NCI-H524 treated with DMSO at 0.1 percent for 48 hours (cell line): ENCODE measurements around the gene ANKS6.

Experiments
- DNase-seq: peaks from one replicate; lab custom pipeline; 2025; lab: John Stamatoyannopoulos, UW

The ANKS6 gene

GRCh38 chr9:98796364-98797101 lies at the start of gene ANKS6:
TSS of gene ANKS6 (minus strand) at chr9:98796555. CDS start at chr9:98796491, 64 bp downstream.
- DNase-seq: no peak

DNA sequence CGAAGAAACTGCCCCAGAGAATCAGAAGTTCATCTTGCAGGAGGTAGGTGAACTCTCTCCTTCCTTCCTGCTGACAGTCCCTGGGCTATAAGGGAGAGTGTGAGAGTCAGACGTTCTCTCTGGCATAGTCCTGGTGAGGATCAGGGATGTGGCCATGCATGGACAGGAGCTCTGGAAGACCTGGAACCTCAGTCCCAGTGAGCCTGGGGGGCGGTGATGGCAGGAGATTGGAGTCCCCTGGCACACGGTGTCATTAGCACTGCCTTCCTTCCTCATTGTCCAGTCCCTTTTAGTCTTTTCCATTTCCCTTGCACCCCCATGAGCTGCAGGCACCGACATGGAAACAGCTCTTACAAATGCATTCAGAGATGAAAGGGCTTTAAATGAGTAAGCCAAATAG lies 49.7 kb upstream of the ANKS6 start:
- DNase-seq: no peak

- no peak for DNase-seq
Measured at GRCh38 chr9:98842510-98842909, 46.2 kb upstream of the ANKS6 start.

DNA sequence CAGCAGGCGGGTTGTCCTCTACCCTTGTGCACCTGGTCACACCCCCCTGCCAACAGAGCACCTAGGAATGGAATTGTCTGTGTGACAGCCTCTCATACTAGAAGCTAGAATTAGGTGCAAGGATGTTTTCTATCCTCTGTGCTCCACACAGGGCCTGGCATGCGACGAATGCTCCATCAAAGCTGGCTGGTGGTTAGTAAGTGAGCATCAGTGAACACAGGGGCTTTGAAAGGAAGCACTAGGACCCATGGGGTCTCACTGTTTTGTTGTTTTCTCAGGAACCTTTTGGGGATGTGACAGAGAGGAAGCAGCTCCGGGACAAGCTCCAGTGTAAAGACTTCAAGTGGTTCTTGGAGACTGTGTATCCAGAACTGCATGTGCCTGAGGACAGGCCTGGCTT lies 43.4 kb upstream of the ANKS6 start:
- DNase-seq: no peak

DNA sequence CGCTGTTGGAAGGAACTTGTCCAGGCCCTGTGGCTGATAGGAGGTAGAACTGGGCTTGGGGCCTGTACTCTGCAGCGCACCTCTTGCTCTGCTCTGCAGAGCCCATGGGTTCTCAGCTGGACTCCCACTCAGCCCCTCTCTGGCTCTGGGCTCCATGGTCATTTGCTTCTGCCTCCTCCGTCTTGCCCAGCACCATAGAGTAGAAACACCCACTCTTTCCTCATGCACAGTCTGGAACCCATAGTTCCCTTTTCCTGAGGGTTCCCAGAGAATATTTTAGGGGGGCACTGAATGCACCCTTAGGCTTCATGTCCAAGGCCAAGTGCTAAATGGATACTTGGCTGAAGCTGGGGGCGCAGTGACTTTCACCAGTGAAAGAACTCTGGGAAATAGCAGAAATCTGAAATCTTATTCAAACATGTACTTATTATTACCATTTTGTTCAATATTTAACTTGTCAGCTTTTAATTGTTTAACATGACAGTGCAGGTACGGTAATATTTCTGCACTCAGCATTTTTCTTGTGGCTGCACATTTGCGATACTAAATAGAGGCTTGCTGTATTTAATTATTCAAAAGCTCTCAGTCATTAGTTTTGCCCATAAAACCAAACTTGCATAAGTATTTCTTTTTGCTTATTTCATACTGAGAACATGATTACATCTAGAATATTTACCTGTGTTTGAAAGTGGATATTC lies 42.7 kb upstream of the ANKS6 start:
- DNase-seq: no peak

DNA sequence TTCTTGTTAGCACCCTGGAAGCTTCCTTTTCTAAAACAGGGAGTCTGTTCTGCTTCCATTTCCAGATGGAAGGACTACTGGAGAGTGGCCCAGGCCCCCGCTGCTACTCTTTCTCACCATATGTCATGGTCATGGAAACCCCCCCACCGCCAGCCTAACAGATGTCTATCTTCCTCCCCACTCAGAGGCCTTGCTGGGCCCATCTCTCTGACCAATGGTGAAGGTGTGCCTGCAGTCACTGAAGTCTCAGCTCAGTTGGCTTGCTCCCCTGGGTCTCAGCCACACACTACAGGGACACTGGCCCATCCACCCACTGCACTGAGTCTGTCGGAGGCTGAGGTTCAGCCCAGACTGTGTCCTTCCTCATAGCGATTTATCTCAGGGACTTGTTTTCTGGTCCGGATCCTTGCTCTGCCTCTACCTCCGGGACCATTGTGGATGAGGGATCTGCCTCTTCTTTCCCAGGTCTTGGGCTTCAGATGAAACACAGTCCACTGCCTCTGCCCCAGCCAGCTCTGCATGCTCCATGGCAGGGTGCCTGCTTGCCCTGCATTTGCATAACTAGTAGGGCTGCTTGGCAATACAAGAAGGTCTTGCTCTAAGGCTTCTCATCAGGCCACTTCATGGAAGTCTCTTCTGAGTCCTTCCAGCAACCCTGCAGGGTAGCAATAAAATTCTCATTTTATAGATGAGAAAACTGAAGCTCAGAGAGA lies 42.0 kb upstream of the ANKS6 start:
- no peak for DNase-seq

DNA sequence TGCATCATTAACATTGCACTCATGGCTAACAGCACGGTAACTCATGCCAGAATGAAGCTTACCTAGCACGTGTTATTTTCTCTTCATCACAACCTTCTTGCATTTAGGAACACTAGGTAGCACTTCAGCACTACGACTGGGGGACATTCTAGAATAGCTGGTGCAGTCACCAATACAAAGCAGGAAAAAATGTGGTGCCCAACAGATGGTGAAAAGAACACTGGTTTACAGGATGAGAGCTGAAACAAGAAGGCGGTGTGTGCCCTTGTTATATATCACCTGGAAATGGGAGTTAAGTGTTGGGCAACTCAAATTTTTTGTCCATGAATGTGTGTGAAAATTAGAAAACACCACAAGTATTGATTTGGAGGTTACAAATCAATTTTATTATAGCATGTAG lies 41.2 kb upstream of the ANKS6 start:
- DNase-seq: no peak

DNA sequence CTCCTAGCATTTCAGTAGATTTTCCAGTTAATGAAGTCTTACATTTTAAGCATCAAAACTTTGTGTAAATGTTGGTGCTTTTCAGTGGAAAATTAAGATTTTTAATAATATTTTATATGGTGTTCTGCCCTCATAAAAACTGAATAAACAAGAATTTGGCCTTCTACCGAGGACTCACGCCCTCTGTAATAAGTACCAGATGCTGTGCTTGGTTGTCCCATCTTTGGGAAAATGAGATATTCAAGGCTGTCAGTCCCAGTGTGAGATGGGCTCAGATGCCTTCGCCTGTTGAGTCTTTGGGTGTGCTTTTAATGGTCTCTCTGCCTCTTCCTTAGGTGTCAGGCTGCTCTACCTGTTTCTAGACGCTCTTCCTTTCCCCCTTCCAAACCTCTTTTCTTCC lies 39.9 kb upstream of the ANKS6 start:
- DNase-seq: no peak

DNA sequence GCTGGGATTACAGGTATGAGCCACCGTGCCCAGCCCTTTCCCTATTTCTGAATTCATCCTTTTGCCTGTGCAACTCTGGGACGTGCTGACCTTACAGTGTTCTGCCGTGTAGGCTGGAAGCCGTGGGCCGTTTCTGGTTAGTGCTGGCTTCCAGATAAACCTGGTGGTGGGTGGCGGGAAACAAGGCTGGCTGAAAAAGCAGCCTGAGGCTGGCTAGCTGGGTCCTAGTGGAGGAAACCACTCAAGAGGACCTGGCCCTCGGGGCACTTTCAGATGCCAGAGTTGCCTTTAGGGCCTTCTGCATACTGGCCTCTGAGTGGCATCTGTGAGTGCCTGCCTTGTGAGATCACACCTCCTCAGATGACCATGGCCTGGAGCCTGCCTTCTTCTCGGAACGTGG lies 38.0 kb upstream of the ANKS6 start:
- DNase-seq: no peak

- no peak for DNase-seq
Measured at GRCh38 chr9:98833090-98833956, 37.0 kb upstream of the ANKS6 start.

DNA sequence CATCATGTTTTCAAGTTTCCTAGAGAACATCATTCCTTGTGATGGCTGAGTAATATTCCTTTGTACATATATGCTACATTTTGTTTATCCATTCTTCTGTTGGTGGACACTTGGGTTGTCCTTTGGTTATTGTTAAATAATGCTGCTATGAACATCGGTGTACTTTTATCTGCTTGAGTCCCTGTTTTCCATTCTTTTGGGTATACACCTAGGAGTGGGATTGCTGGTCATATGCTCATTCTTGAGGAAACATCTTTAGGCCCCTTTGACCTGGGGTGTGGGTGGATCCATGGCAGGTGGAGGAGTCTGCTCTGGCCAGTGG lies 36.4 kb upstream of the ANKS6 start:
- no peak for DNase-seq

- DNase-seq: no peak
Measured at GRCh38 chr9:98831696-98832095, 35.3 kb upstream of the ANKS6 start.

GRCh38 chr9:98830554-98830953 lies 34.2 kb upstream of the ANKS6 start:
- no peak for DNase-seq

DNA sequence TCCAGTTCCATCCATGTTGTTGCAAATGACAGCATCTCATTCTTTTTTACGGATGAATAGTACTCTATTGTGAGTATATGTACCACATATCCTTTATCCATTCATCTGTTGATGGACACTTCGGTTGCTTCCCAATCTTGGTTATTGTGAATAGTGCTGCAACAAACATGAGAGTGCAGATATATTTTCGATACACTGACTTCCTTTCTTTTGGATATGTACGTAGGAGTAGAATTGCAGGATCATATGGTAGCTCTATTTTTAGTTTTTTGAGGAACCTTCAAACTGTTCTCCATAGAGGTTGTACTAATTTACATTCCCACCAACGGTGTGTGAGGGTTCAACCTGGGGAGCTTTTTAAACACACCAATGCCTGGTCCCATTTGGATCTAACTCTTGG lies 33.4 kb upstream of the ANKS6 start:
- no peak for DNase-seq

- no peak for DNase-seq
Measured at GRCh38 chr9:98826716-98827115, 30.4 kb upstream of the ANKS6 start.

DNA sequence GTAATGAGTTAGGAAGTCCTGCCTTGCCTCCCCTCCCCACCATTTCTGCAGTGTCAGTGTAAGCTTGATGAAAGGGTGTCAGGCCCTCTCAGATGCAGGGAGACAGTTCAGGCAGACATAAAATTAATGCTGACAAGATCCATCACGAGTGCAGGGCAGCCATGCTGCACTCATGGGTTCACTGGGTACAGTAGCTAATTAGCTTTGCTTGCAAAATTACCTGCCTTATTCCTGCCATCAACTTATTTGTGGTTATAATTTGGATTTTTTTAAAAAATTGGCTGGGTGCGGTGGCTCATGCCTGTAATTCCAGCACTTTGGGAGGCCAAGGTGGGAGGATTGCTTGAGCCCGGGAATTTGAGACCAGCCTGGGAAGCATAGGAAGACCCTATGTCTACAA lies 29.1 kb upstream of the ANKS6 start:
- DNase-seq: no peak

- DNase-seq: no peak
Measured at GRCh38 chr9:98823666-98824334, 27.4 kb upstream of the ANKS6 start.

DNA sequence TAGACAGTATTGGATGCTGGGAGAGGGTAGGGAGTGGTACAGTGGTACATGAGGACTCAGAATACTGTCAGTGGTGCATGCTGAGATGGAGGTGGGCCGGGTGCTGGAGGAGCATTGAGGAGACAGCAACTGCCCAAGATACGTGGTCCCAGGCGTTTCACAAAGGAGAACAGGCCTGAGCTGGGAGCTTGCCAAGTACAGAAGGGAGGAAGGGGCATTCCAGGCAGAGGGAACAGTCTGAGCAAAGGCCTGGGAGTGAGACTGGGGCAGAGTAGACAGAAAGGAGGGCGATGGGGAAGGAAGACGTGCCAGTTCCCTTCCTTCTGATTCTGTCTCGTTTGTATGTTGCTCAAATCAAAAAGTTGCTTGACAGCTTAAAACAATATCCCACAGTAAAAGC lies 26.3 kb upstream of the ANKS6 start:
- DNase-seq: no peak

DNA sequence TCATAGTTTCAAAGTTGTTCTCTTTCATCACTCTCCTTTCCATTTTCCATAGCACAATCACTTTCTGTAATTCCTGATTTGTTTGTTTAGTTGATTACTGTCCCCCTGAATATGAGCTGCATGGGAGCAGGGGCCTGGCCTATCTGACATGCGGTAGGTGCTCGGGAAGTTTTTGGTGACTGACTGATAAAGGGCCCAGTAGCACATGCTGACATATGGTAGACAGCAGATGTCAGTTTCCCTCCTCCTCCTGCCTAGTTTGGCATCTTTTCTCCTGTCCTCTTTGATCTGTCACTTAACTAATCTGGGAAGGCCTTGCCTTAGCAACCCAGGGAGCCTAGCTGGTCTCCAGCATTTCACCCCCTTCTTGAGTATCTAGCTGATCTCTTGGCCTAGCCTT lies 25.5 kb upstream of the ANKS6 start:
- DNase-seq: no peak

GRCh38 chr9:98819231-98819630 lies 22.9 kb upstream of the ANKS6 start:
- no peak for DNase-seq

GRCh38 chr9:98818764-98819163 lies 22.4 kb upstream of the ANKS6 start:
- no peak for DNase-seq
